Measurements from ENCODE around the gene TPK1.

TPK1 gene

GRCh38 chr7:144407266-144407931 lies 428.5 kb downstream of the TPK1 start:
- DNase-seq (ENCODE audit: low read depth) = no peak

GRCh38 chr7:144404946-144405345 lies 430.9 kb downstream of the TPK1 start:
- no peak for DNase-seq (ENCODE audit: low read depth)

- DNase-seq (ENCODE audit: low read depth) = no peak
These were observed 432.2 kb downstream of the TPK1 start, which contains the start of gene NOBOX for GRCh38 chr7:144403649-144404061. TSS of gene NOBOX (minus strand) at chr7:144403693.

GRCh38 chr7:144403102-144403501 lies 432.8 kb downstream of the TPK1 start:
- DNase-seq (ENCODE audit: low read depth) = no peak

Measured in stimulated activated CD8-positive, alpha-beta memory T cell treated with anti-CD3 and anti-CD28 coated beads, Interleukin-15, amount 100 ng/mL, for 24 hours (primary cell).